Testis (tissue), 2 donors: ENCODE data around the gene APOBEC3A.

Experiments used
- POLR2A ChIP-seq: fragments of 450-650 bp; IDR thresholded peaks from one replicate; pipeline ENCODE4 v1.6.1; 2017; ENCODE audit warnings: antibody characterized with exemption, mild to moderate bottlenecking, moderate library complexity
- TF ChIP-seq, protein P1 (sequence below), 3 experiments: fragments of 450-650 bp in 2 of 3; fragments of 200-600 bp in 1 of 3; sonication (generic) in 1 of 3; IDR thresholded peaks; one replicate each; pipeline ENCODE4 v1.5.1; 2016 to 2019; ENCODE audit warnings: antibody characterized with exemption in 3 of 3, mild to moderate bottlenecking in 2 of 3, moderate library complexity in 1 of 3

DNA sequence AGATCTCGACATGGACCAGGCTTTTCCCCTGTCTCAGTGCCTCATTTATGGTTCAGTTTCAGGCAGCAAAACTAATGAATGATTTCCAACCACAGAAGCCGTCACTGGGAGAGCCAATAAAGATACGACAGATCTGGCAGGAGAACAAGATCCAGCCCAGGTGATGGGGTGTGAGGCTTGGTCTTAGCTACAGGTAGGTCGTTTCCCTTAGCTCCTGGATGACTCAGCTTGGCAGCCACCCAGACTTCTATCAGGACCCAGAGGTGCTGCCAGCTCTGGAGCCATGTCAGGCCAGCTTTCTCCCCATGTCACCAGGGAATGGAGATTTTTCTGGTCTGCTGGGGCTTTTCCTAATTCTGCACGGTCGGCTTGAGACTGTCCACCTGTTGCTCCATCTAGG is 36.3 kb upstream of the APOBEC3A start:
- TF ChIP-seq, protein P1, sequence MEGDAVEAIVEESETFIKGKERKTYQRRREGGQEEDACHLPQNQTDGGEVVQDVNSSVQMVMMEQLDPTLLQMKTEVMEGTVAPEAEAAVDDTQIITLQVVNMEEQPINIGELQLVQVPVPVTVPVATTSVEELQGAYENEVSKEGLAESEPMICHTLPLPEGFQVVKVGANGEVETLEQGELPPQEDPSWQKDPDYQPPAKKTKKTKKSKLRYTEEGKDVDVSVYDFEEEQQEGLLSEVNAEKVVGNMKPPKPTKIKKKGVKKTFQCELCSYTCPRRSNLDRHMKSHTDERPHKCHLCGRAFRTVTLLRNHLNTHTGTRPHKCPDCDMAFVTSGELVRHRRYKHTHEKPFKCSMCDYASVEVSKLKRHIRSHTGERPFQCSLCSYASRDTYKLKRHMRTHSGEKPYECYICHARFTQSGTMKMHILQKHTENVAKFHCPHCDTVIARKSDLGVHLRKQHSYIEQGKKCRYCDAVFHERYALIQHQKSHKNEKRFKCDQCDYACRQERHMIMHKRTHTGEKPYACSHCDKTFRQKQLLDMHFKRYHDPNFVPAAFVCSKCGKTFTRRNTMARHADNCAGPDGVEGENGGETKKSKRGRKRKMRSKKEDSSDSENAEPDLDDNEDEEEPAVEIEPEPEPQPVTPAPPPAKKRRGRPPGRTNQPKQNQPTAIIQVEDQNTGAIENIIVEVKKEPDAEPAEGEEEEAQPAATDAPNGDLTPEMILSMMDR (IDR thresholded peaks at IDR 0.05): no peak
- no peak for TF ChIP-seq POLR2A
